ENCODE results near the gene EEA1. TPM values are rescaled to one million over a fixed set of nuclear protein-coding genes. Genes with fewer than 3 reads are reported as not detected.
"Not testable (repeated sequence)": the region's sequence is repeated elsewhere in the genome, so short reads cannot be mapped to it uniquely, and the experiment has no call there.

Gene EEA1
- total RNA-seq, 1 experiment from 2014 or later = 35.7 TPM

- no TSS peak for BruUV-seq (replicated peaks)
- CTCF ChIA-PET = no interaction called here
- intact Hi-C loops (cut with micrococcal nuclease; ENCODE audit: unreplicated experiment) = no loop called here
- POLR2A ChIA-PET (ENCODE audit: low non-redundant PET) = no interaction called here
- H3K36me3 ChIP-seq (ENCODE audit: insufficient read depth, low read length, poor library complexity, severe bottlenecking) = no peaks in the 10 kb centered on the region
- DNase-seq (ENCODE audit: low spot score) = no peak
- no peaks in the 10 kb centered on the region for H3K4me1 ChIP-seq (ENCODE audit: insufficient read depth, low read length, poor library complexity, severe bottlenecking)
- no peak overlapping the region for H3K27ac ChIP-seq (ENCODE audit: low read depth, low read length, poor library complexity, severe bottlenecking)
- TF ChIP-seq, protein P1, sequence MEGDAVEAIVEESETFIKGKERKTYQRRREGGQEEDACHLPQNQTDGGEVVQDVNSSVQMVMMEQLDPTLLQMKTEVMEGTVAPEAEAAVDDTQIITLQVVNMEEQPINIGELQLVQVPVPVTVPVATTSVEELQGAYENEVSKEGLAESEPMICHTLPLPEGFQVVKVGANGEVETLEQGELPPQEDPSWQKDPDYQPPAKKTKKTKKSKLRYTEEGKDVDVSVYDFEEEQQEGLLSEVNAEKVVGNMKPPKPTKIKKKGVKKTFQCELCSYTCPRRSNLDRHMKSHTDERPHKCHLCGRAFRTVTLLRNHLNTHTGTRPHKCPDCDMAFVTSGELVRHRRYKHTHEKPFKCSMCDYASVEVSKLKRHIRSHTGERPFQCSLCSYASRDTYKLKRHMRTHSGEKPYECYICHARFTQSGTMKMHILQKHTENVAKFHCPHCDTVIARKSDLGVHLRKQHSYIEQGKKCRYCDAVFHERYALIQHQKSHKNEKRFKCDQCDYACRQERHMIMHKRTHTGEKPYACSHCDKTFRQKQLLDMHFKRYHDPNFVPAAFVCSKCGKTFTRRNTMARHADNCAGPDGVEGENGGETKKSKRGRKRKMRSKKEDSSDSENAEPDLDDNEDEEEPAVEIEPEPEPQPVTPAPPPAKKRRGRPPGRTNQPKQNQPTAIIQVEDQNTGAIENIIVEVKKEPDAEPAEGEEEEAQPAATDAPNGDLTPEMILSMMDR (conservative IDR thresholded peaks at IDR 0.05; ENCODE audit: low read depth, low read length) = no peak
- TF ChIP-seq EZH2 (IDR thresholded peaks at IDR 0.05; ENCODE audit: borderline replicate concordance, low read depth, low read length, poor library complexity, severe bottlenecking) = no peak
- H3K9me3 ChIP-seq (ENCODE audit: low read depth, low read length, poor library complexity, severe bottlenecking) = no peaks in the 10 kb centered on the region
- H3K4me3 ChIP-seq (ENCODE audit: low read depth, low read length, poor library complexity, severe bottlenecking) = no peak overlapping the region
- H3K27me3 ChIP-seq (replicated peaks; ENCODE audit: insufficient read depth, low read depth, low read length, poor library complexity) = no peaks in the 10 kb centered on the region
These were observed 172.0 kb downstream of the EEA1 start for GRCh38 chr12:92756898-92757596.

DNA sequence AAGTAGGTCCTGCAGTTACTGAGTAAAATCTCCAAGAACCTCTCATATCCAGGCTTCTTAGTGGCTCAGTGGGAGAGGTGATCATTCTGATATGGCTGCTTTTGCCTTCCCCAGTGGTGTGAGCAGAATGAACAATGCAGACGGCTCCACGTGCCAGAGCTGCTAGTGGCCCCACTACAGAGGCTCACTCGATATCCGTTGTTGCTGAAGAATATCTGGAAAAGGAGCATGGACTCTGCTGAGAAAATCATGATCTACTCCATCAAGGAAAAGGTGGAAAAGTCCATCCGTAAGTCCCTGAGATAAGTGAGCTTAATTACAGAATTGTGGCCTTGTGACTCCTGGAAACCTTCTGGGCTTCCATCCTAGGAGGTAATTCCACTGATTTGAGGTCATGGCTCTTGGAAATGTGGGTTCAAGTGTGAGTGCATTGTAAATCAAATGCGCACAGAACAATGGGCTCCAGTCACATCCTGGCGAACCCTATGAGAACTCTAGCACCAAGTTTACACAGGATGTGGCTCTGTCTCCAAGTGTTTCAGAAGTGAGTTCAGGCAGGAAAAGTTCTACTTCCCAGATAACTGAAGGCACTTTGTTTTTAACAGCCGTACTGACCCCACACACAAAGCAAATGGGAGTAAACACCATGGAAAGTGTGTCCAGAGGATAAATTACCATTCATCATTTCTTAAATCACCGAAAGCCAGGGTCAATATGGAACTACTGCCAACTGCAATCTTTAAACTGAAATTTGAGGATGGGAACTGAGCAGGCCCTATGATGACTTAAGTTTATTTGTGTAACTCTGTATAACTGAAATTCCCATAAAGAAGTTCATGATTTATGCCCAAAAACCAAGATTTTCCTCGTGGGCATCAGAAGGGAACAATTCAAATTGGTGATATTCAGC is 174.9 kb downstream of the EEA1 start:
- no peaks in the 10 kb centered on the region for H3K27me3 ChIP-seq (replicated peaks; ENCODE audit: insufficient read depth, low read depth, low read length, poor library complexity)
- BruUV-seq (replicated peaks) = no TSS peak
- CTCF ChIA-PET = no interaction called here
- POLR2A ChIA-PET (ENCODE audit: low non-redundant PET) = no interaction called here
- no peaks in the 10 kb centered on the region for H3K4me1 ChIP-seq (ENCODE audit: insufficient read depth, low read length, poor library complexity, severe bottlenecking)
- H3K9me3 ChIP-seq (ENCODE audit: low read depth, low read length, poor library complexity, severe bottlenecking) = no peaks in the 10 kb centered on the region
- DNase-seq (ENCODE audit: low spot score) = no peak
- no peak overlapping the region for H3K4me3 ChIP-seq (ENCODE audit: low read depth, low read length, poor library complexity, severe bottlenecking)
- intact Hi-C loops (cut with micrococcal nuclease; ENCODE audit: unreplicated experiment) = no loop called here
- H3K27ac ChIP-seq (ENCODE audit: low read depth, low read length, poor library complexity, severe bottlenecking) = no peak overlapping the region
- TF ChIP-seq, protein P1 (conservative IDR thresholded peaks at IDR 0.05; ENCODE audit: low read depth, low read length) = no peak
- no peaks in the 10 kb centered on the region for H3K36me3 ChIP-seq (ENCODE audit: insufficient read depth, low read length, poor library complexity, severe bottlenecking)

GRCh38 chr12:92749691-92750090 is 179.4 kb downstream of the EEA1 start:
- POLR2A ChIA-PET (ENCODE audit: low non-redundant PET); DNase-seq (ENCODE audit: low spot score); H3K36me3 ChIP-seq (ENCODE audit: insufficient read depth, low read length, poor library complexity, severe bottlenecking); CTCF ChIA-PET; BruUV-seq (replicated peaks); H3K4me1 ChIP-seq (ENCODE audit: insufficient read depth, low read length, poor library complexity, severe bottlenecking); H3K27ac ChIP-seq (ENCODE audit: low read depth, low read length, poor library complexity, severe bottlenecking); H3K9me3 ChIP-seq (ENCODE audit: low read depth, low read length, poor library complexity, severe bottlenecking); H3K4me3 ChIP-seq (ENCODE audit: low read depth, low read length, poor library complexity, severe bottlenecking); intact Hi-C loops (cut with micrococcal nuclease; ENCODE audit: unreplicated experiment); H3K27me3 ChIP-seq (replicated peaks; ENCODE audit: insufficient read depth, low read depth, low read length, poor library complexity): not testable (repeated sequence)

All from A673 (cell line).